CD4-positive, alpha-beta T cell treated with Interleukin-17A for 4 hours (primary cell): ENCODE measurements around the gene MAP3K9.

Experiments used
- DNase-seq: peaks from one replicate; pipeline ENCODE4 v3.0.0-alpha.2; 2020; ENCODE audit warnings: mixed read lengths

The MAP3K9 gene

GRCh38 chr14:70692210-70692609, 117.1 kb downstream of the MAP3K9 start:
- no peak for DNase-seq

- DNase-seq = no peak
Observed at GRCh38 chr14:70685474-70686197, 123.7 kb downstream of the MAP3K9 start.

GRCh38 chr14:70683983-70684382, 125.3 kb downstream of the MAP3K9 start:
- DNase-seq = no peak

GRCh38 chr14:70680748-70681147, 128.6 kb downstream of the MAP3K9 start:
- no peak for DNase-seq

GRCh38 chr14:70677341-70677740, 132.0 kb downstream of the MAP3K9 start:
- DNase-seq = no peak
